NT2/D1 (cell line): Measurements from ENCODE around the gene CELF4.

Source experiments
- SUZ12 ChIP-seq: IDR thresholded peaks from 2 replicates; pipeline ENCODE4 v1.6.1; 2011; ENCODE audit not compliant: insufficient read length, insufficient read depth; ENCODE audit errors: extremely low read depth
- YY1 ChIP-seq: IDR thresholded peaks from 2 replicates; pipeline ENCODE4 v1.6.1; 2011; ENCODE audit not compliant: insufficient read length, insufficient read depth
- ZNF274 ChIP-seq: IDR thresholded peaks from 2 replicates; pipeline ENCODE4 v1.6.1; 2011; ENCODE audit warnings: mild to moderate bottlenecking, low read depth, low read length

DNA sequence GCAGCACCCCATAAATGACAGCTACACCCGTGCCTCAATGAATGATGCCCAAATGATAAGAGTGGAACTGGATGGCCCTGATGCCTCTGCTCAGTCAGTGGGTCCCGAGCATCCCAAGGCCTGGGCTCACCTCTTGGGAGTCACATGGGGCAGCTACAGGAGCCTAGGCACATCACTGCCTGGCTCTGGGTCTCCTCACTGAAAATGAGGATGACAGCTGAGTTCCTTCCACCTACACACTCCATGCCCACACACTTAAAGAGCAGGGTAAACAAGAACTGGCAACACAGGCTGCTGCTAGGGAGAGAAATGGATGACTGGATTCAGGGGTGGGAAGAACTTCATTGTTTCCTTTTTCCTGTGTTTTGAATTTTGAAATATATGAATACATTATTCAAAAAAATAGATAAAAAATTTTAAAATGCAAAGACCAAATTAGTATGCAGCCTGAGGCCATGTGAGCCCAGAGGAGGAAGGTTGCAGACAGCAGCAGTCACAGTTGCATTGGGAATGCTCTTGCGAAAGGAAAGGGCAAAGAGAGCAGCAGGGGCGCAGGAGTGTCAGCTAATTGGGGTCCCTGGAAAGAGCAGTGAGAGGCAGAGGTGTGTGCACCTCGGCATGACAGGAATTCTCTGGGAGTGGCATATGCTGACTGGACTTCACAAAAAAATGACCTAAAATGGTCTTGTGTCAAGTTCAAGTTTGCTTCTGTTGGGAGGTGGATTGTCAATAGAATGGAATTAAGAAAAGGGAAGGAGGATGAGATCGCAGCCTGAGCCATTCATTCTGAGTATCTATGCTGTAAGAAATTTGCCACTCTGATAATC, 327.1 kb downstream of the CELF4 start:
- TF ChIP-seq ZNF274 (no peak), YY1 (no peak), SUZ12 (no peak)
